CD4-positive, alpha-beta memory T cell (primary cell): Measurements from ENCODE around the gene RASGRP1. TPM values are rescaled to one million over a fixed set of nuclear protein-coding genes. Genes with fewer than 3 reads are reported as not detected.
"Not testable (repeated sequence)": the region's sequence is repeated elsewhere in the genome, so short reads cannot be mapped to it uniquely, and the experiment has no call there.

Experiments
- CTCF ChIA-PET: fragments of 350-600 bp; sonication (Branson Sonifier 250); formaldehyde crosslinking; loops from one replicate; lab custom pipeline; 2021; ENCODE audit warnings: inconsistent platforms; ENCODE audit not compliant: partially characterized antibody; lab: Charles Lee
- POLR2A ChIA-PET: fragments of 350-600 bp; sonication (Branson Sonifier 250); formaldehyde crosslinking; loops from one replicate; lab custom pipeline; 2021; ENCODE audit not compliant: partially characterized antibody; lab: Charles Lee
- DNase-seq, 5 donors: peaks; one replicate each; pipeline versions ENCODE4 v3.0.0 to v3.0.0-alpha.2; 2020 to 2022; ENCODE audit warnings: mixed read lengths in 1 of 5
- H3K27ac ChIP-seq: one replicate; pipeline ENCODE4 v1.7.0; 2013; ENCODE audit warnings: low read depth, low read length
- H3K27me3 ChIP-seq: 2 replicates; pipeline ENCODE4 v1.7.0; 2013; ENCODE audit warnings: mild to moderate bottlenecking, low read length, moderate library complexity; ENCODE audit not compliant: insufficient read depth
- H3K36me3 ChIP-seq: 2 replicates; pipeline ENCODE4 v1.7.0; 2013; ENCODE audit warnings: mild to moderate bottlenecking, low read length, moderate library complexity; ENCODE audit not compliant: insufficient read depth
- H3K4me1 ChIP-seq: 2 replicates; pipeline ENCODE4 v1.7.0; 2013; ENCODE audit warnings: mild to moderate bottlenecking, low read length, moderate library complexity; ENCODE audit not compliant: insufficient read depth
- H3K4me3 ChIP-seq, 2 donors: one replicate each; pipeline ENCODE4 v1.7.0; 2013; ENCODE audit warnings: low read length in 2 of 2, mild to moderate bottlenecking in 1 of 2
- H3K9me3 ChIP-seq, 2 donors: one replicate each; pipeline ENCODE4 v1.7.0; 2013; ENCODE audit warnings: low read length in 2 of 2, control low read depth in 1 of 2; ENCODE audit not compliant: control insufficient read depth in 1 of 2
- H3K27ac Mint-ChIP-seq, 7 donors: one replicate each; pipeline ENCODE4 v1.8.0; 2020 to 2021; ENCODE audit warnings: mixed read lengths in 7 of 7, mild to moderate bottlenecking in 6 of 7, inconsistent platforms in 3 of 7, moderate library complexity in 3 of 7
- H3K27me3 Mint-ChIP-seq, 2 donors: one replicate each; pipeline ENCODE4 v1.8.0; 2020 to 2021; ENCODE audit warnings: mixed read lengths in 2 of 2
- H3K36me3 Mint-ChIP-seq, 2 donors: one replicate each; pipeline ENCODE4 v1.8.0; 2020 to 2021; ENCODE audit warnings: mixed read lengths in 2 of 2, inconsistent platforms in 1 of 2, mild to moderate bottlenecking in 1 of 2
- H3K4me1 Mint-ChIP-seq, 4 donors: one replicate each; pipeline ENCODE4 v1.8.0; 2020 to 2021; ENCODE audit warnings: mixed read lengths in 4 of 4, mild to moderate bottlenecking in 1 of 4
- H3K4me3 Mint-ChIP-seq, 8 donors: one replicate each; pipeline ENCODE4 v1.8.0; 2020 to 2021; ENCODE audit warnings: mixed read lengths in 8 of 8, mild to moderate bottlenecking in 7 of 8, moderate library complexity in 6 of 8, inconsistent platforms in 3 of 8
- H3K9me3 Mint-ChIP-seq, 8 donors: one replicate each; pipeline ENCODE4 v1.8.0; 2020 to 2021; ENCODE audit warnings: mixed read lengths in 8 of 8, mild to moderate bottlenecking in 5 of 8, inconsistent platforms in 3 of 8, moderate library complexity in 1 of 8
- intact Hi-C: fragments of 100-400 bp; cut with micrococcal nuclease; formaldehyde crosslinking; loops from one replicate; pipeline ENCODE4 v1.15.1; 2023
- polyA plus RNA-seq, 2 donors: library from polyadenylated mRNA; unstranded; fragments of 300-500 nt; fragmentation: Illumina TruSeq; gene quantifications; one replicate each; pipeline ENCODE4 v1.2.3, GENCODE V29; 2021
- total RNA-seq, 2 experiments: library from RNA; stranded (reverse); gene quantifications; one replicate each; pipeline ENCODE4 v1.2.3, GENCODE V29; 2021

The RASGRP1 gene
- total and polyA plus RNA-seq, 4 experiments from 2014 or later, result 47.8 to 125 (median 104) TPM

GRCh38 chr15:38593524-38593923 lies 28.9 kb upstream of the RASGRP1 start:
- Mint-ChIP-seq H3K4me3 (no peak overlapping the region), H3K36me3 (no peaks in the 10 kb centered on the region), H3K27ac (no peak overlapping the region), H3K27me3 (no peaks in the 10 kb centered on the region), H3K4me1 (peaks cover 0 to 8% (median 2%) of the 10 kb centered on the region in 4 donors), H3K9me3 (no peaks in the 10 kb centered on the region)
- Histone ChIP-seq H3K9me3 (no peaks in the 10 kb centered on the region), H3K36me3 (no peaks in the 10 kb centered on the region), H3K27ac (no peak overlapping the region), H3K4me1 (no peaks in the 10 kb centered on the region), H3K27me3 (no peaks in the 10 kb centered on the region), H3K4me3 (no peak overlapping the region)
- ChIA-PET POLR2A (no interaction called here), CTCF (no interaction called here)
- intact Hi-C loops, result no loop called here
- no peak for DNase-seq

- no peaks in the 10 kb centered on the region for H3K36me3 ChIP-seq
- Mint-ChIP-seq H3K4me1 (peaks cover 14 to 23% (median 16%) of the 10 kb centered on the region in 4 donors), H3K27ac (no peak overlapping the region), H3K36me3 (peaks cover 0 to 8% of the 10 kb centered on the region in 2 donors), H3K27me3 (no peaks in the 10 kb centered on the region), H3K9me3 (peaks cover 0 to 6% (median 3%) of the 10 kb centered on the region in 8 donors), H3K4me3 (no peak overlapping the region)
- H3K27me3 ChIP-seq, result no peaks in the 10 kb centered on the region
- POLR2A ChIA-PET, result no interaction called here
- H3K9me3 ChIP-seq, result no peaks in the 10 kb centered on the region
- no peak for DNase-seq
- CTCF ChIA-PET, result interaction anchor here (1.0 kb wide), 1 partner anchor 15 kb away, joined by 3 read pairs; no protein-coding TSS in a partner anchor
- intact Hi-C loops, result no loop called here
- H3K27ac ChIP-seq, result no peak overlapping the region
- peaks cover 11% of the 10 kb centered on the region for H3K4me1 ChIP-seq
- no peak overlapping the region for H3K4me3 ChIP-seq
Measured at GRCh38 chr15:38589502-38589901, 24.9 kb upstream of the RASGRP1 start.

GRCh38 chr15:38588672-38589071 lies 24.1 kb upstream of the RASGRP1 start:
- no peak overlapping the region for H3K4me3 ChIP-seq
- intact Hi-C loops, result no loop called here
- no peak for DNase-seq
- Mint-ChIP-seq H3K4me1 (peaks cover 14 to 23% (median 16%) of the 10 kb centered on the region in 4 donors), H3K36me3 (peaks cover 0 to 8% of the 10 kb centered on the region in 2 donors), H3K4me3 (no peak overlapping the region), H3K9me3 (peaks cover 0 to 6% (median 3%) of the 10 kb centered on the region in 8 donors), H3K27me3 (no peaks in the 10 kb centered on the region), H3K27ac (peak overlapping the region in 1 of 7 donors; percentile 29)
- no peak overlapping the region for H3K27ac ChIP-seq
- CTCF ChIA-PET, result interaction anchor here (1.0 to 1.5 kb wide), 3 partner anchors 14 to 63 kb away, joined by 3 to 5 read pairs (median 4); no protein-coding TSS in a partner anchor
- POLR2A ChIA-PET, result no interaction called here
- no peaks in the 10 kb centered on the region for H3K27me3 ChIP-seq
- no peaks in the 10 kb centered on the region for H3K36me3 ChIP-seq
- peaks cover 11% of the 10 kb centered on the region for H3K4me1 ChIP-seq
- H3K9me3 ChIP-seq, result no peaks in the 10 kb centered on the region

GRCh38 chr15:38587214-38587613 lies 22.6 kb upstream of the RASGRP1 start:
- no peaks in the 10 kb centered on the region for H3K9me3 ChIP-seq
- Mint-ChIP-seq H3K27ac (peak overlapping the region; percentile 20 to 92 (median 53)), H3K9me3 (peaks cover 0 to 6% (median 4%) of the 10 kb centered on the region in 8 donors), H3K27me3 (no peaks in the 10 kb centered on the region), H3K4me1 (peaks cover 14 to 23% (median 16%) of the 10 kb centered on the region in 4 donors), H3K4me3 (peak overlapping the region in 4 of 8 donors; percentile 5 to 67 (median 40)), H3K36me3 (peaks cover 0 to 8% of the 10 kb centered on the region in 2 donors)
- CTCF ChIA-PET, result interaction anchor here (0.8 to 1.8 kb wide), 8 partner anchors 22 to 112 kb away, joined by 3 to 7 read pairs (median 3); partner anchors contain the start of gene RASGRP1
- no peaks in the 10 kb centered on the region for H3K36me3 ChIP-seq
- H3K4me3 ChIP-seq, result no peak overlapping the region
- H3K27ac ChIP-seq, result no peak overlapping the region
- peaks cover 11% of the 10 kb centered on the region for H3K4me1 ChIP-seq
- POLR2A ChIA-PET, result interaction anchor here (0.9 to 1.6 kb wide), 6 partner anchors 10 to 96 kb away, joined by 3 to 5 read pairs (median 4); no protein-coding TSS in a partner anchor
- intact Hi-C loops, result no loop called here
- no peak for DNase-seq
- H3K27me3 ChIP-seq, result no peaks in the 10 kb centered on the region

- H3K27me3 Mint-ChIP-seq, H3K36me3 ChIP-seq, H3K9me3 Mint-ChIP-seq, CTCF ChIA-PET, H3K27ac ChIP-seq, intact Hi-C loops, H3K36me3 Mint-ChIP-seq, H3K9me3 ChIP-seq, H3K4me3 ChIP-seq, DNase-seq, H3K27ac Mint-ChIP-seq, POLR2A ChIA-PET, H3K27me3 ChIP-seq: not testable (repeated sequence)
- H3K4me1 ChIP-seq, result peaks cover 11% of the 10 kb centered on the region
- peak overlapping the region in 3 of 8 donors; percentile 10 to 20 (median 11) for H3K4me3 Mint-ChIP-seq
- peaks cover 14 to 23% (median 16%) of the 10 kb centered on the region in 4 donors for H3K4me1 Mint-ChIP-seq
Measured at GRCh38 chr15:38586005-38586404, 21.4 kb upstream of the RASGRP1 start.

- H3K9me3 ChIP-seq, result no peaks in the 10 kb centered on the region
- no peaks in the 10 kb centered on the region for H3K36me3 ChIP-seq
- Mint-ChIP-seq H3K27me3 (no peaks in the 10 kb centered on the region), H3K4me1 (peaks cover 18 to 34% (median 27%) of the 10 kb centered on the region in 4 donors), H3K36me3 (no peaks in the 10 kb centered on the region), H3K9me3 (peaks cover 0 to 4% (median 0%) of the 10 kb centered on the region in 8 donors), H3K27ac (peak overlapping the region in 1 of 7 donors; percentile 75), H3K4me3 (peak overlapping the region in 1 of 8 donors; percentile 7)
- no peak overlapping the region for H3K27ac ChIP-seq
- no peak overlapping the region for H3K4me3 ChIP-seq
- no peak for DNase-seq
- ChIA-PET POLR2A (interaction anchor here (0.7 to 2.6 kb wide), 4 partner anchors 14 to 99 kb away, joined by 3 to 19 read pairs (median 9); partner anchors contain the start of gene RASGRP1), CTCF (interaction anchor here (0.7 to 2.3 kb wide), 2 partner anchors 15 to 105 kb away, joined by 4 to 8 read pairs; no protein-coding TSS in a partner anchor)
- intact Hi-C loops, result loop anchor here (5.0 kb wide), 1 partner anchor 34 kb away; no protein-coding TSS in a partner anchor
- no peaks in the 10 kb centered on the region for H3K27me3 ChIP-seq
- H3K4me1 ChIP-seq, result peaks cover 29% of the 10 kb centered on the region
Measured at GRCh38 chr15:38578626-38579025, 14.0 kb upstream of the RASGRP1 start.

- Histone ChIP-seq H3K4me3 (no peak overlapping the region), H3K36me3 (no peaks in the 10 kb centered on the region), H3K9me3 (no peaks in the 10 kb centered on the region), H3K4me1 (peaks cover 29% of the 10 kb centered on the region), H3K27me3 (no peaks in the 10 kb centered on the region), H3K27ac (peak overlapping the region; percentile 20)
- H3K4me3 Mint-ChIP-seq, result peak overlapping the region in 6 of 8 donors; percentile 29 to 76 (median 66)
- peaks cover 0 to 4% (median 0%) of the 10 kb centered on the region in 8 donors for H3K9me3 Mint-ChIP-seq
- intact Hi-C loops, result loop anchor here (5.0 kb wide), 1 partner anchor 35 kb away; no protein-coding TSS in a partner anchor
- H3K27me3 Mint-ChIP-seq, result no peaks in the 10 kb centered on the region
- peaks cover 18 to 34% (median 27%) of the 10 kb centered on the region in 4 donors for H3K4me1 Mint-ChIP-seq
- no peaks in the 10 kb centered on the region for H3K36me3 Mint-ChIP-seq
- H3K27ac Mint-ChIP-seq, result peak overlapping the region in 6 of 7 donors; percentile 3 to 76 (median 64)
- no peak for DNase-seq
- ChIA-PET CTCF (interaction anchor here (1.4 to 2.3 kb wide), 4 partner anchors 14 to 123 kb away, joined by 3 to 9 read pairs (median 8); no protein-coding TSS in a partner anchor), POLR2A (interaction anchor here (1.2 to 2.6 kb wide), 7 partner anchors 10 to 111 kb away, joined by 3 to 19 read pairs (median 5); partner anchors contain the start of gene RASGRP1)
Measured at GRCh38 chr15:38577424-38577987, 12.9 kb upstream of the RASGRP1 start.
